GM19035 (cell line): Measurements from ENCODE around the gene OR56B1.

Source experiments
- ATAC-seq: cut with Tn5 transposase; IDR thresholded peaks from one replicate; pipeline ENCODE4 v1.9.1; 2021; ENCODE audit not compliant: unreplicated experiment

The OR56B1 gene

GRCh38 chr11:5726351-5726750, 9.9 kb upstream of the OR56B1 start:
- no peak for ATAC-seq

- ATAC-seq = no peak
These were observed 8.6 kb upstream of the OR56B1 start for GRCh38 chr11:5727691-5728090.

DNA sequence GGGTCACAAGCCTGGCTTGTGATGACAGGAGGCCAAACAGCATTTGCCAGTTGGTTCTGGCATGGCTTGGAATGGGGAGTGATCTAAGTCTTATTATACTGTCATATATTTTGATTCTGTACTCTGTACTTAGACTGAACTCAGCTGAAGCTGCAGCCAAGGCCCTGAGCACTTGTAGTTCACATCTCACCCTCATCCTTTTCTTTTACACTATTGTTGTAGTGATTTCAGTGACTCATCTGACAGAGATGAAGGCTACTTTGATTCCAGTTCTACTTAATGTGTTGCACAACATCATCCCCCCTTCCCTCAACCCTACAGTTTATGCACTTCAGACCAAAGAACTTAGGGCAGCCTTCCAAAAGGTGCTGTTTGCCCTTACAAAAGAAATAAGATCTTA, 843 bp downstream of the OR56B1 start:
- no peak for ATAC-seq

- no peak for ATAC-seq
These were observed 1.6 kb downstream of the OR56B1 start for GRCh38 chr11:5737670-5738392.

GRCh38 chr11:5738431-5738830, 2.2 kb downstream of the OR56B1 start:
- no peak for ATAC-seq

DNA sequence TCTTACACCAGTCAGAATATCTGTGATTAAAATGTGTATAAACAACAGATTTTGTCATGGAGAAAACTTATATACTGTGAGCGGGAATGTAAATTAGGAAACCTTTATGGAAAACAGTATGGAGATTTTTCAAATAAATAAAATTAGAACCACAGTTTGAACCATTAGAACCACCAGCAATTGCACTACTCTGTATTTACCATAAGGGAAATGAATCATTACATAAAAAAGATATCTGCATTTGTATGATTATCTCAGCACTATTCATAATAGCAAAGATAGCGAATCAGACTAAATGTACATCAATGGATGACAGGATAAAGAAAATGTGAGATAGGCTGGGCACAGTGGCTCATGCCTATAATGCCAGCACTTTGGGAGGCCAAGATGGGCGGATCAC, 10.4 kb downstream of the OR56B1 start:
- no peak for ATAC-seq

DNA sequence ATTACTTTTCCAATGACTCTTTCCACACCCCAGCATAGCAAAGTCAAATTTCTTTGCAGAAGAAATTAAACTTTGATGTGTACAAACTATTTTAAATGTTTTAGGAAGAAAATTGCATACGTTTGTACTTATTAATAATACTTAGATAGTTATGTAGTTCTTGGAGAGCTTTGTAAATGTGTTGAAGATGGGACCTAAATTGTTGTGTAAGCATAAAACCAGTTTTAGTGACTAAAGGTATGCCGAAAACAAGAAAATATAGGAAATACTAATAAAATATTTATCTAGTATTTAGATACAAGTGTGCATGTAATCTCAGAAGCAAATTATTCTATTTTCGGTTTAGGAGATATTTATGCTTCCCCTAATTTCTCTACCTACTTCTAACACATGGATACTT, 13.6 kb downstream of the OR56B1 start:
- ATAC-seq = no peak

- ATAC-seq = no peak
These were observed 17.7 kb downstream of the OR56B1 start, which contains the start of gene OR52N4 for GRCh38 chr11:5753943-5754342. Gene OR52N4, plus strand, starts transcription at chr11:5754243. Its CDS starts 498 bp downstream, at chr11:5754741.

- ATAC-seq = no peak
These were observed 30.8 kb downstream of the OR56B1 start for GRCh38 chr11:5767056-5767455.

DNA sequence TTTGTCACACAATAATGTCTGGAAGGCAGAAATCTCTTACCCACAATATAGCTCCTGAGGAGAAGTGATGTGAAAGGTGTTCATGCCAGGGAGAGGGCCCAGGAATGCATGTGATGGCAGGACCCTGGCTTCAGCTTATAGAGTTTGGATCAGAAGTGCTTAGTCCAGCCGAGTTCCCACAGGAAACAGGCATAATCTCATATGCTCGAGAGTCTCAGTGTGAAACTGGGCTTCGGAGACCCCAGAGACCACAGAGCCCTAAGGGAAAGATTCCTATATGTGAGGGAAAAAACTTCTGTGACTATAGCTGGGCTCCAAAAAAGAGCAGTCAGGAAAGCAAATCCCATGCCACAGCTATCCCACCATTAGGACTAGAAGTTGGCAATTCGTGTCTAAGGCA, 47.0 kb downstream of the OR56B1 start, which contains the start of gene OR52N5:
OR52N5 (minus strand) TSS at position 101 of the 400 bp plus-strand sequence. CDS start 4,721 bp downstream, outside the sequence.
- no peak for ATAC-seq
